MCF 10A (cell line): ENCODE data around the gene NDUFS5. TPM values are rescaled to one million over a fixed set of nuclear protein-coding genes. Genes with fewer than 3 reads are reported as not detected.

Source experiments
- BruUV-seq: library from RNA; stranded (reverse); fragments of 400-500 nt; replicated peaks from 2 replicates; lab custom pipeline; 2021; lab: Mats Ljungman, UMichigan
- CTCF ChIA-PET: fragments of 300-600 bp; sonication (Branson Sonifier 250); formaldehyde crosslinking; extraction: SDS; loops from one replicate; lab custom pipeline; 2021; ENCODE audit warnings: antibody characterized with exemption, inconsistent platforms; lab: Yijun Ruan, JAX
- POLR2A ChIA-PET: fragments of 300-600, 350-650 bp; sonication (Branson Sonifier 250); formaldehyde crosslinking; extraction: SDS; loops from one replicate; lab custom pipeline; 2020; ENCODE audit warnings: antibody characterized with exemption, inconsistent platforms; lab: Yijun Ruan, JAX
- DNase-seq: peaks from one replicate; pipeline ENCODE4 v3.0.0-alpha.2; 2018; ENCODE audit not compliant: unreplicated experiment
- H3K27ac Mint-ChIP-seq: one replicate; pipeline ENCODE4 v1.8.0; 2022; ENCODE audit warnings: mild to moderate bottlenecking, low read depth, mixed read lengths; ENCODE audit not compliant: unreplicated experiment
- H3K27me3 Mint-ChIP-seq: one replicate; pipeline ENCODE4 v1.8.0; 2022; ENCODE audit warnings: mixed read lengths; ENCODE audit not compliant: insufficient read depth, unreplicated experiment
- H3K36me3 Mint-ChIP-seq: one replicate; pipeline ENCODE4 v1.8.0; 2022; ENCODE audit warnings: mild to moderate bottlenecking, moderate library complexity, mixed read lengths; ENCODE audit not compliant: insufficient read depth, unreplicated experiment
- H3K4me1 Mint-ChIP-seq: one replicate; pipeline ENCODE4 v1.8.0; 2022; ENCODE audit warnings: mixed read lengths; ENCODE audit not compliant: insufficient read depth, unreplicated experiment
- H3K4me3 Mint-ChIP-seq: one replicate; pipeline ENCODE4 v1.8.0; 2022; ENCODE audit warnings: mild to moderate bottlenecking, moderate library complexity, mixed read lengths; ENCODE audit not compliant: unreplicated experiment
- H3K9me3 Mint-ChIP-seq: one replicate; pipeline ENCODE4 v1.8.0; 2022; ENCODE audit warnings: mixed read lengths; ENCODE audit not compliant: unreplicated experiment
- CTCF ChIP-seq: fragments of 200-600 bp; IDR thresholded peaks from one replicate; pipeline ENCODE4 v1.8.0; 2022; ENCODE audit warnings: antibody characterized with exemption, mild to moderate bottlenecking; ENCODE audit not compliant: unreplicated experiment
- intact Hi-C: fragments of 100-400 bp; cut with micrococcal nuclease; formaldehyde crosslinking; loops from 2 replicates; pipeline ENCODE4 v1.14.1; 2022
- total RNA-seq: library from RNA; stranded (reverse); gene quantifications from 2 replicates; pipeline ENCODE4 v1.2.3, GENCODE V29; 2022

Gene NDUFS5
- total RNA-seq, 1 experiment from 2014 or later, result 233 TPM

- intact Hi-C loops, result no loop called here
- no peak for TF ChIP-seq CTCF
- ChIA-PET CTCF (interaction anchor here (0.5 kb wide), 1 partner anchor 257 kb away, joined by 3 read pairs; no protein-coding TSS in a partner anchor), POLR2A (no interaction called here)
- no peaks in the 10 kb centered on the region for H3K9me3 Mint-ChIP-seq
- BruUV-seq, result no TSS peak
- H3K27me3 Mint-ChIP-seq, result peaks cover 11% of the 10 kb centered on the region
- H3K4me1 Mint-ChIP-seq, result no peaks in the 10 kb centered on the region
- no peak for DNase-seq
- no peaks in the 10 kb centered on the region for H3K36me3 Mint-ChIP-seq
- no peak overlapping the region for H3K27ac Mint-ChIP-seq
- no peak overlapping the region for H3K4me3 Mint-ChIP-seq
These were observed 55.3 kb downstream of the NDUFS5 start for GRCh38 chr1:39081271-39082009.

- Mint-ChIP-seq H3K4me3 (no peak overlapping the region), H3K4me1 (no peaks in the 10 kb centered on the region), H3K36me3 (no peaks in the 10 kb centered on the region), H3K27me3 (peaks cover 11% of the 10 kb centered on the region), H3K9me3 (no peaks in the 10 kb centered on the region), H3K27ac (no peak overlapping the region)
- no peak for TF ChIP-seq CTCF
- CTCF ChIA-PET, result no interaction called here
- intact Hi-C loops, result no loop called here
- POLR2A ChIA-PET, result interaction anchor here (0.6 kb wide), 1 partner anchor 392 kb away, joined by 3 read pairs; no protein-coding TSS in a partner anchor
- no peak for DNase-seq
- no TSS peak for BruUV-seq
These were observed 56.1 kb downstream of the NDUFS5 start for GRCh38 chr1:39082010-39082799.

- intact Hi-C loops, result no loop called here
- DNase-seq, result no peak
- POLR2A ChIA-PET, result interaction anchor here (0.6 to 1.4 kb wide), 2 partner anchors 9 to 391 kb away, joined by 3 to 5 read pairs; no protein-coding TSS in a partner anchor
These were observed 56.8 kb downstream of the NDUFS5 start for GRCh38 chr1:39082811-39083576.

More at GRCh38 chr1:39082811-39083576, 56.8 kb downstream of the NDUFS5 start:
- Mint-ChIP-seq H3K27me3 (peaks cover 11% of the 10 kb centered on the region), H3K36me3 (no peaks in the 10 kb centered on the region), H3K9me3 (no peaks in the 10 kb centered on the region), H3K4me1 (no peaks in the 10 kb centered on the region), H3K27ac (no peak overlapping the region), H3K4me3 (no peak overlapping the region)
- CTCF ChIA-PET, result no interaction called here
- BruUV-seq, result no TSS peak
- no peak for TF ChIP-seq CTCF
